Muscle layer of duodenum (tissue), 2 donors: ENCODE measurements around the gene DEFB108B.
"Not testable (repeated sequence)": the region's sequence is repeated elsewhere in the genome, so short reads cannot be mapped to it uniquely, and the experiment has no call there.

Experiments used
- H3K27ac ChIP-seq: one replicate; pipeline ENCODE4 v1.7.0; 2013; ENCODE audit warnings: mild to moderate bottlenecking, low read length
- H3K27me3 ChIP-seq: one replicate; pipeline ENCODE4 v1.7.0; 2013; ENCODE audit warnings: low read depth, mild to moderate bottlenecking, control low read depth, low read length
- H3K36me3 ChIP-seq, 2 donors: one replicate each; pipeline ENCODE4 v1.7.0; 2013; ENCODE audit warnings: low read length in 2 of 2, control low read depth in 1 of 2, mild to moderate bottlenecking in 1 of 2; ENCODE audit not compliant: insufficient read depth in 2 of 2, control insufficient read depth in 1 of 2
- H3K4me1 ChIP-seq, 2 donors: one replicate each; pipeline ENCODE4 v1.7.0; 2013; ENCODE audit warnings: low read length in 2 of 2, mild to moderate bottlenecking in 2 of 2, control low read depth in 1 of 2, moderate library complexity in 1 of 2; ENCODE audit not compliant: insufficient read depth in 2 of 2, control insufficient read depth in 1 of 2
- H3K4me3 ChIP-seq, 2 donors: one replicate each; pipeline ENCODE4 v1.7.0; 2013; ENCODE audit warnings: low read length in 2 of 2, low read depth in 1 of 2, mild to moderate bottlenecking in 1 of 2
- H3K9me3 ChIP-seq, 2 donors: one replicate each; pipeline ENCODE4 v1.7.0; 2013; ENCODE audit warnings: low read length in 2 of 2, control low read depth in 1 of 2, mild to moderate bottlenecking in 1 of 2; ENCODE audit not compliant: control insufficient read depth in 1 of 2
- donor health status: healthy.

Gene DEFB108B

GRCh38 chr11:71885806-71886205 is 52.8 kb downstream of the DEFB108B start:
- not testable (repeated sequence) for H3K9me3 ChIP-seq, H3K36me3 ChIP-seq, H3K4me1 ChIP-seq, H3K4me3 ChIP-seq, H3K27ac ChIP-seq, H3K27me3 ChIP-seq
